Eye (tissue), 1 donor: Measurements from ENCODE around the gene PACSIN2.
"Not testable (repeated sequence)": the region's sequence is repeated elsewhere in the genome, so short reads cannot be mapped to it uniquely, and the experiment has no call there.

Source experiments
- DNase-seq: peaks from one replicate; pipeline ENCODE4 v3.0.0-alpha.2; 2015

Gene PACSIN2

DNA sequence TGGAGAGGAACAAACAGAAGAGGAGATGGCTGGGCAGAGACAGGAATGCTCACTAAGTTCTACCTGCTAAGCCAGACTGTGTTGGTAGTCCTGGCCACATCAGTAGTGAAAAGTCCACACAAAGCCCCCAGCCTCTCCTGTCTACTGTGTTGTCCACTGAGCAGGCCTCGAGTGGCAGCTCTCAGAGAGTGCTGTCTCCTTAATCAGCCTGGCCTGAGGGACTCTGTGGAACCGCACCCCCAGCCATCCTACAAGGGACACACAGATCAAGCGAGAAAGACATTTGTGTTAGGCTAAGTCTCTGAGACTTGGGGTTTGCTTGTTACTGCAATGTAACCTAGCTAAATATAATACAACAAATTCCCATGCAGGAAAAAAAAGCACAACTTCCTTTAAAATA is 71.0 kb downstream of the PACSIN2 start:
- DNase-seq, result no peak

DNA sequence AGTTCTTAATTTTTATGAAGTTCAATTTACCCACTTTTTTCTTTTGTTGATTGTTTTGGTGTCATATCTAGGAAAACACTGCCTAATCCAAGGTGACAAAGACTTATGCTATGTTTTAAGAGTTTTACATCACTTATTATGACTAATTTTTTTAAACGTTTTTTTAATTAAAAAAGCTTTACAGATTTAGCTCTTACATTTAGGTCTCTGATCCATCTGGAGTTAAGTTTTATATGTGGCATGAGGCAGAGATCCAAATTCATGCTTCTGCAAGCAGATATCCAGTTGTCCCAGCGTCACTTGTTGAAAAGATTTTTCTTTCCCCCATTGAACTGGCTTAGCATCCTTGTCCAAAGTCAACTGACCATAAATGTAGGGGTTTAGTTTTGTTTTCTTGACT is 72.6 kb downstream of the PACSIN2 start:
- DNase-seq, result no peak

DNA sequence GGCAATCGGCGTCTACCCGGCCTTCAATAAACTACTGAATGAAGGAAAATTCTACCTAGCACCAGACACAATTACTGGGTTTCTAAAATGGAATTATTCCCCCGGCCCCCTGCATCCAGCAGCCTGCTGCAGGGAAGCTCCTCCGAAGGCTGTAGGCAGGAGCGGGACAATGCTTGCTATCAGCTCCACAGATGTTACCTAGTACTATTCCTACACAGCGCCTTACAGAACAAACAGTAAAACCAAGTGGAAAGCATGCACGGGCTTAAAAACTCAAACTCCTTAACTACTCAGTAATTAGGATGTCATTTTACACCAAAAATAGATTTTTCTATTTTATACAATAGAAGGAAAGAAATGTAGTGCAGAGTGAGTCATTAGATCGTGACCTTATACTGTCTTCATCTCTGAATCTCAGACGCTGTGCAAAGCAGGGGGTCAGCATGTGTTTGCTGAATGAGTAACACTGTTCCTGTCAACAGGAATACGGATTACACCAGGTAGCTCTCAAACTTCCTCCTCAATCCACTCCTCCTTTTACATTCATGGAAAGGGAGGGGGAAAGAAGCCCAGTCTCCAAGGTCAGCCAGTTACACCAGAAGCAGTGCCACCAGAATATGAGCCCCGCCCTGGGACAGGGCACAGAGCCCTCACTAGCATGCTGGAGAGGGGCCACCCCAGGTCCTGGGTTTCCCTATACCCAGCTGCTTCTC is 74.9 kb downstream of the PACSIN2 start:
- no peak for DNase-seq

DNA sequence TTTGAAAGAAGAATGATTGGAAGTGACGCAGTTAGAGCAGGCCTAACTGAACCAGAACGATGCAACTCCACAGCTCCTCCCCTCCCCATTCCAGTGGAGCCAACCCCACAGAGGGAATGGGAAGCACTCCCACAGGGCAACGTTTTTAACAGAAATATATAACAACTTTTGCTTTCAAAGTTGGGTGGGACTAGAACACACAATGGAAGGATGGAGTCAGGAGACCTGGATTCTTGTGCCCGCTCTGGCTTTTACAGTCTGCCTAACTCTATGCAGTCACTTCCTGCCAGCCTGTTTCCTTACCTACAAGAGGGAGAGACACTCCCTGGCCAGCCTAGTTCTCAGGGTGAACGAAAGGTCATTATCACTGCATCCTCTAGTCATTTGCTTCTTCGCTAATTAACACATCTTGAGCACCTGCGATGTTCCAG is 75.5 kb downstream of the PACSIN2 start:
- DNase-seq, result no peak

DNA sequence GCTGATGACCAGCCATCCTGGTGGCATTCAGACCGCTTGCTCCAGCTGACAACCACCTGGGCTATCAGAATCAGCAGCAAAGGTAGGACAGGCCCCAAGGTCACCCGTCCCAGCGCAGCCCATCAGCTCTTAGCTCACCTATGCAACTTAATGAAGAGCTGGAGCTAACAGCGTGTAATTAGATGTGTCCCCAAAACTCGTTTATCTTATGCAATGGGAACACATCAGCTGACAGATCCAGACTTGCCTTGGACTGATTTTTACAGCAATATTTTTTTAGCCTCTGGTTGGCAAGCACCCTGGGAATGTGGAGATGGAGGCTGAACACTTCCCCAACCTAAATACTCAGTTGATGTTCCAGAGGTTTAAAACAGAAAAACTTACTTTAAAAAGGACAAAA is 76.0 kb downstream of the PACSIN2 start:
- DNase-seq, result no peak

DNA sequence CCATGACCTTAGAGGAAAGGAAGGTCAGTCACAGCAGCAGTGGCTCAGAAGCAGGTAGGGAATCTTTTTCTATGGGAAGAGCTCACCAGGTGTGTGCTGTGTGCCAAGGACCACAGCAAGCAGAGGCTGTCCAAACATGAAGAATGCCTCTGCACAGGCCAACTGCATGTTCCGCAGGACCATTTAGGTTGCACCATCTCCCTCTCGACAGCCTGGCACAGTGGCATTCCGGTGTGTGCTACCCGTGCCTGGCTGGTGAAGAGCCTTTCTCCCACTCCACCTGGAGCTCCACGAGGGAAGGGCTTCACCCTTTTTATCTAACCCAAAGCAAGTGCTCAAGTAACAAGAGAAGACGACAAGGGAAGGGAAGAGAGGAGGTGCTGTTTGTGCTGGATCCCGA is 76.5 kb downstream of the PACSIN2 start:
- DNase-seq, result no peak

DNA sequence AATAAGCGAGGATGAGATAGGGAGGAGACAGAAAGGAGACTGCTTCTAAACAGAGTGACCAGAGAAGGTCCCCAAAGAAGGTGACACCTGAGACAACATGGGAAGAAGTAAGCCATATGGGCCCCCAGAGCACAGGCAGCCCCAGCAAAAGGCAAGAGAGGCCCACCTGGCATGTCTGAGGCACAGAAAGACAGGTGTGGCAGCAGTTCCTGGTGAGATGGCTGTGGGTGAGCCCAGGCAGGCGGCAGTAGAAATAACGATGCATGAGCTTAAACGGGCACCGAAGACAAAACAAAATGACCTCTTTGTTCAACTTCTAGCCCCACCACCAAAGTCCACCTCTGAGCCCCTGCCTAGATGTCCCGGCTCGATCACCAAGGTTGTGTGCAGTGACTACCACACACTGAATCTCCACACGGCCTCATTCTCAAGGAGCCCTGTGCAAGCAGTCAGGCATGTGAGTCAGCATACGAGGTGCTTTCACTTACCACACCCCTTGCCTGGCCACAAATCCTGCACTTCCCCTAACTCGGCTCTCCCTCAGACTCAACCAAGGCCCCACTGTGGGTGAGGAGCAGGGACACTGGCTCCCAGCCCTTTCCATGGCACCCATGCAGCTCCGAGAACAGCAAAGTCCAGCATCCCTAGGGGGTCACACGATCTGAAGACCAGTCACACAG is 77.6 kb downstream of the PACSIN2 start:
- no peak for DNase-seq

DNA sequence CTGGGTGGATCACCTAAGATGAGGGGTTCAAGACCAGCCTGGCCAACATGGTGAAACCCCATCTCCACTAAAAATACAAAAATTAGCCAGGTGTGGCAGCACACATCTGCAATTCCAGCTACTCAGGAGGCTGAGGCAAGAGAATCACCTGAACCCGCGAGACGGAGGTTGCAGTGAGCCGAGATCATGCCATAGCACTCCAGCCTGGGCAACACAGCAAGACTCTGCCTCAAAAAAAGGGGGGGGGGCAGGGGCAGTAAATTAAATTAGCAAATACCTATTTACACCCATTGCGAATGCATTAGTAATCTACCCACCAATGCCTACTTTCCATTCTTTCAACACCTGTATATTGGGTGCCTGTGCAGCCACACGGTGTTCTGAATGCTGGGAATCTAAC is 78.3 kb downstream of the PACSIN2 start:
- DNase-seq, result not testable (repeated sequence)

DNA sequence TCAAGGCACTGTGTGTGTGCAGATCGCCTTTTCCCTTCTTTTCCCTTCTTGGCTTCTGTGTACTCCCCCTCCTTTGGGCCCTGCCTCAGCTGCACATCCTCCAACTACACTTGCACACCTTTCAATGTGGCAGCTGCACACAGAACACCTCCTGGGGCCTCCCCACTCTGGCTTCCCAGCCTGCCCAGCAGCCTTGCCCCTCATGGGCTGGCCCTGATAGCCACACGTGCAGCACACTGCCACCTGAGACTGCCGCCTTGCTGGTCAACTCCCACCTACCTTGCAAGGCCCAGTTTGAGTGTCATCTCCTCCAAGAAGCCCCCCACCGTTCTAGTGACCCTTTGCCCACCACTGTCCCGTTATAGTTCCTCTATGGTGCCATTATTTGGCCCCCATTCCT is 80.6 kb downstream of the PACSIN2 start:
- DNase-seq, result no peak

DNA sequence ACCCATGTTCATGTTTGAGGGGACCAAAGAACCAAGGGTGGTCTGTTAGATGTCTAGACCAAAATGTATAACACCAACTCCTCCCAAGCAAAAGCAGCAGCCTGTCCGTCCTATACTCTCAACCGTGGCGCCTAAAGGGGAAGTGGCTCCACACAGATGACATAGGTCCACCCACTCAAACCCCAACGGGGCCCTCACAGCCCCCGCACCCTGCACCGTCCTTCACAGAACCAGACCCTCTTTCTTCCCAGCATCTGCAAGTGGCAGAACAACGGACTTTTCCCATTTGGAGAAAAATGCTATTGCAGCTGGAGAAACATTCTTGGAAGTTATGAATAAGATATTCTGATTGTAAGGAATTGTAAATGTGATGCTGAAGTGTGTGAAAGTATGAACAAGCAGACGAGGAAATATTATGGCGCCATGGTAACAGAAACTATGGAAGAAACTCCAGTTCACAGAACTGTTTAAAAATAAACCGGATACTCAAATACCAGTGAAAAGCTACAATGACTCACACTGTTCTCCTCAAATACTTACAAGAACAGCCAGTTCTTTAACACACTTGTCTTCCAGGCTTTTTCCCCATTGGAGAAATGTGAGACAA is 81.4 kb downstream of the PACSIN2 start:
- peak; percentile 74 for DNase-seq

DNA sequence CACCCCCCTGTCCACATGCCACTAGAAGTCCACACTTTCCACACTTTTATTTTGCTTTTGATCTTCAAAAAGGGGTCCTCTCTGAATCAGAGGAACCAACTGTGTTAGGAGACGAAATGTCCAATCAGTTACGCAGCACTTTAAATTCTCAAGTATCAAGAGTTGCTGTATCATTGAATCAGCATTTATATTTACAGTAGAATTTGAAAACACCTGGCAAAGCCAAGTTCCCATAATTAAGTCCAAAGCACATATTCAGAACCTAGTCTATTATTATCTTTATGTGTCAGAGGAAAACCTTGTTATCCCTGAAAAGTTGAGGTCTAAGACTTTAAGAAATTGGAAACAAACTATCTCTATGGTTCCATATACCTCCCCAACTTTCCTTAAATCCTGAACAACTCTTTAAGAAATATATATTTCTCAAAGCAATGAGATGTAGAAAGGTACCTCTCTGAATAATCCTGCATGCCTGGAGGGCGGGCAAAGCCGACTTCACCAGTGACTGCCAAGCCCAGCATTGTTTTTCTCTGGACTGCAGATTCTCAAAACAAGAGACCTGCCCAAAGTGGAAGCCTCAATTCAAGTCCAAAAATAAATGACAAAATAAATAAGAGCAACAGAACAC is 82.0 kb downstream of the PACSIN2 start:
- DNase-seq, result no peak

DNA sequence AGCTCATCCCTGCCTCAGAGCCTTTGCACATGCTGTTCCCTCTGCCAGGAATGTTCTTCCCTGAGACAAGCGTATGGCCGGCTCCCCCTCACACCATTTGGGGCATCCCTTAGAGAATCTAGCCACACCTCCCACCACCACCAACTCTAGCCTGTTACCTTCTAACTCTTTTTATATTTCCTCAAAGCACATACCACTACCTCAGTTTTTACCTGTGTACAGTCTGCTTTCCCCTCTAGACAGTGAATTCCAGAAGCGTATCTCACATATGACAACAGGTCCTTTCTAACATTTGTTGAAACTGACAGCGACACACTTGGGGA is 82.8 kb downstream of the PACSIN2 start:
- DNase-seq, result no peak

DNA sequence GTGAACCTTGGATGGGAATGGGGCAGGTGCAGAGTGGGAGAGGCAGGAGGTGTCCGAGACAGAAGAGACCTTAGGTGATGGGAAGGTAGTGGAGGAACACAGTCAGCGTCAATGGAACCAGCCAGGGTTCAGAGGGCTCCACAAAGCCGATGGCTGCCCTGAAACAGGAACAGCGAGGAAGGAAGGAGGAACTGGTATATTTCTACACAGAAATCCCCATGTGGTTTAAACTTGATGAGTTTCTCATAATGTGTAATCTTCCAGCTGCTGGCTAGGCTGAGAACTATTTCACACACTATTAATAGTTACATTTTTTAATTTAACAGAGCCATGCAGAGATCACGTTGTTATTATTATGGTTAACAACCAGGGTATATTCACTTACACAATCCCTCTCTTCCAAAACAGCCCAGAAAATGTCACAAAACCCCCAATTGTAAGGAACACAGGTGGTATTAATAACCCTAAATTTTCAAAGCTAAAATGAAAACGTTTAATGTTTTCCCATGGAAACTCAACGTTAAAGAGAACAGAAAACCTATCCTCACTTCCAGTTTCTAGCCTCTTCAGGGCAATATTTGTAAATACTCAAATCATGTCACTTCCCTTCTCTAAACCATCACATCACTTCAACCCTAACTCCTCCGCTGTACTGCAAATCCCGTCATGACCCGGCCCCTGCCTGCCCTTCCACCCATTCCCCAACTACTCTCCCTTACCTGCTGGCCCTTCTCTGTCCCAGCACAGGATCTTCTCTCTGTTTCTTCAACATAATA is 83.3 kb downstream of the PACSIN2 start:
- peak; percentile 36 for DNase-seq

DNA sequence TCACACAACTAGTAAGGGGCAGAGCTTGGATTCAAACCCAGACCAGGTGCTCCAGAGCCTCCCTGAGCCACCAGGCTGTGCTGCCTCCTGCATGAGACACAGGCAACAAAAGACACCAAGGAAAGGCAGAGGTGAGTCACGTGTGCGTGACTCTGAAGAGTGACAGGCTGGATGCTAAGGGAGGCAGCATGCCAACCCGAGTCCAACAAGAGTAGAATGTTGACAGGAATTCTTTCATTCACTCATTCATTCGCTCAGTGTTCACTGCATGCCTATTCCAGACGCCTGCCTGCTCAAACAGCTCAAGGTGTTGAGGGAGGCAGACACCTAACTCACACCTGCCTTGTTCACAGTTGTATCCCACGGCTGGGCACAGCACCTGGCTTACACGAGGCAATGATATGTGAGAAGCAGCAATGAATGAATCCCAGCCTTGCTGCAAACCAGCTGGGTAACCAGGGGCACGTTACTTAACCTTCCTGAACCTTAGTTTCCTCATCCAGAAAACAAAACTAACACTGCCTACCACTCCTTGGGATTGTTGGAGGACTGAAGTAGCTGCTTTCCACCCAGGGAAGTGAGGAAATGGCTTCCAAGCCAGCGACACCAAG is 84.0 kb downstream of the PACSIN2 start:
- no peak for DNase-seq

DNA sequence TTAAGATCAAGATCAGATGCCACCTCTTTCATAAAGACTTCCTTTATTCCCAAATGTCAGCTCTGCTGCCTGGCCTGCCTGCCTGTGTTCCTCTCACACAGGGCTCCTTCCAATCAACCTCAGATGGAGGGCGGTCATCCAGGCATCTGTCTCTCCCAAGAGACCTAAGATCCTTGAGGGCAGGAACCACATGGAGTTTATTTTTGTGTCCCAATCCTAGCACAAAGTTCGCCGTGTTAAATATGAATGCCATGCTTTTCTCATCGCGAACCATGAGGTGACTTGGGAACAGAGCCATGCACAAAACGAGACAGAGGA is 85.2 kb downstream of the PACSIN2 start:
- DNase-seq, result no peak

DNA sequence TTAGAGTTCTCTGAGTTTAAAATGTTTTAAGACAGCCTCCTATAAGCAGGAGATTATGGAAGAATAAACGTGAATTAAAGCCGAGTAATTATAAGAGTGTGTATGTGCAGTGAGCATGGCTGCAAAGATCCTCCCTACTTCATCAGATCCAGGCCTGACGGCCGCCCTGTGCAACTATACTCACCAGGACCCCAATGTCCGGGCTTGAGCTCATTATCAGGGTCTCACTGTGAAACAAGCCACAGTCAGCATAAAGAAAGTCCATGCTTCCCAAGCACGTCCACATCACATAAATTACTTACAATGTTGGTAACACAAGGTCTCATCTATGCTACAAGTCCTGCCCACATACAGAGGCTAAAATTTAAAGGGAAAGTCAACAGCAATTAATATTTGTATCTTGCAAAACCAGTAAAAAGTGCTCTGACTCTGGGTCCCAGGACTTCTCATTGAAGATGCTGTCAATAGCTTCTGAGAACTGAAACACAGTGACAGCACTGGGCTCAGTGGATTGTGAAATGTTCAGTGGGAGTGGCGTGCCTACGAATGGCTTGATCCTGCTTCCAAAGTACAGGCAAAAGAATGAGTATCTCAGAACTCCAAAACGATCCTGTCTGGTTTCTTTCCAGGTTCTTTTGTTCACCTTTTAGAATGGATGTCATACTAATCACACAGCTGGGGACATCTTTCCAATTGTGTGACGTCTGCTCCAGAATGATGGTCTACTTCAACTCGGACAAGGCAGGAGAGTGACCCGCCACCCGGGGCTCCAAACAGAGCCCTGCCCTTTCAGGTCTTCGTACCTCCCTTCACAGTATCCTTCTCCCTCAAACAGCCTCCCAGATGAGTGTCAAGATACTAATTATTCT is 85.7 kb downstream of the PACSIN2 start:
- no peak for DNase-seq

DNA sequence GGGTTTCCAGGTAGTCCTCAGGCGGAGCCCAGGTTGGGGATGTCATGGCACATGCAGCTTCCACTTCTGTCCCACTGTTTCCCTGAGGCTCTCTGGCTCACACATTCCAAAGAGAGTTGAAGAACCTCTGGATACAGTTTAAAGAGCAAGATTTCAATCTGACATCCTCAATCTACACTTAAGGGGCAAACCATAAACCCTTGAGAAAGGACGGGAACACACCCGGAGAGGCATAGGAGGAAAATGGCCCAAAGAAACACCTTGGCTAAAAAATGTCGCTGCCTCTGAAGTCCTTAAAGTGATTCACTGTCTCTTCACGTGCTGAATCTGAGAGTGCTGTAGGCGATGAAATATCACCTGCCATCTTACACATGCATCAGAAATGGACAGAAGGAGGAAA is 87.0 kb downstream of the PACSIN2 start:
- DNase-seq, result no peak

DNA sequence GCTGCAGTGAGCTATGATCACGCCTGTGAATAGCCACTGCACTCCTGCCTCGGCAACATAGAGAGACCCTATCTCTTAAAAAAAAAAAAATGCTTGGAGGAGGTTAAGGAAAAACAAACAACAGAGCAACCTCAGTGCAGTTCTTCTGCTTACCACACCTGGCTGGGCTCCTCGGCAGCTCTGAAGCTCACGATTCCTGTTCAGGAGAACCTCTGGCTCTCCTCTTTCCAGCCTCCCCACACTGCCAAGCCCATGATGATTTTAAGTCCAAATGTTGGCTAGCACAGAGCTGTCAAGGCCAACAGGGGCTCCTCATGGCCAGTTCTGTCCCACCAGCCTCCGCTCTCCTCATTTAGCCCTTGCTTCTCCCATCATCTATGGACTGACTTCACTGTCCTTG is 88.2 kb downstream of the PACSIN2 start:
- DNase-seq, result no peak

DNA sequence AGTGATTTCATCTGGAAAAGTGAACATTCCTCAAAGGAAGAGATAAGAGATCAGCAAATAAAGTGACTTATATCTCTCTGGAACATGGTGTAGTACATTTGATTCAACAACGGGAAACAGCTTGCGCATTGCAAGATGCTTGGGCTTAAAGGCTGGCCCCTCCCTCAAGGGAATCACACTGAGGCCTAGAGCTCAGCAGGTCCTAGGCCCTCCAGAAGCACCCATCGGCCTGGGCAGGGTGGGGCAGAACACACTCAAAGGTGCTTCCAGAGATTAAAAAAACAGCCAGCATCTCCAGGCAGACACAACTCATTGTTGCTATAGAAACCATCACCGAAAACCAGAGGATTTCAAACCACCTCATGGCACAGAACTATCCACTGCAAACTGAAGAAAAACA is 88.8 kb downstream of the PACSIN2 start:
- no peak for DNase-seq

DNA sequence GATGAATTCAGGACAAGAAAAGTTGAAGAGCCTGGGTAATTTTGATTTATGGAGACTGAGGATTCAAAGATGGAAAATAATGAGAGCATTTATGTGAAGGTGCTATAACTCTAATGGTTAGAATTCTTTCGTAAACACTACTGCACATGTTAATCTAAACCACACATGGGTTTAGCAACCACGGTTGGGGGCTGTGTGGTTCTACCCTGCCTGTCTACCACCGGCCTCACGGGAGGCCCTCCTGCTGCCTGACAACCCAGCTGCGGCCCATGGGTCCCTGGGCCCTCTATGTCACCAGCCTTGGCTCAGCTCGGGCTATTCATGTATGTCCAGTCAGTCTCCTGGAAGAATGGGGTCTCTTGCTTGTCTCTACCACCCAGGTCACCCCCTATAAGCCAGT is 89.4 kb downstream of the PACSIN2 start:
- DNase-seq, result no peak

DNA sequence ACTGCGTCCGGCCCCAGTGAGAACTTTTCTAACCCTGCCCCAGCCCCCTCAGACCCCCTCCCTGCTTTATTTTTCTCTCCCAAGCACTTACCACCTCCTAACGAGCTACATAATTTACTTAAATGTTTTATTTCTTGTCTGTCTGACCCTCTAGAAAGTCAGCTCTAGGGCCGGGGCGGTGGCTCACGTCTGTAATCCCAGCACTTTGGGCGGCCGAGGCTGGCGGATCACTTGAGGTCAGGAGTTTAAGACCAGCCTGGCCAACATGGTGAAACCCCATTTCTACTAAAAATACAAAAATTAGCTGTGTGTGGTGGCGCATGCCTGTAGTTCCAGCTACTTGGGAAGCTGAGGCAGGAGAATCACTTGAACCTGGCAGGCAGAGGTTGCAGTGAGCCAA is 89.9 kb downstream of the PACSIN2 start:
- not testable (repeated sequence) for DNase-seq

DNA sequence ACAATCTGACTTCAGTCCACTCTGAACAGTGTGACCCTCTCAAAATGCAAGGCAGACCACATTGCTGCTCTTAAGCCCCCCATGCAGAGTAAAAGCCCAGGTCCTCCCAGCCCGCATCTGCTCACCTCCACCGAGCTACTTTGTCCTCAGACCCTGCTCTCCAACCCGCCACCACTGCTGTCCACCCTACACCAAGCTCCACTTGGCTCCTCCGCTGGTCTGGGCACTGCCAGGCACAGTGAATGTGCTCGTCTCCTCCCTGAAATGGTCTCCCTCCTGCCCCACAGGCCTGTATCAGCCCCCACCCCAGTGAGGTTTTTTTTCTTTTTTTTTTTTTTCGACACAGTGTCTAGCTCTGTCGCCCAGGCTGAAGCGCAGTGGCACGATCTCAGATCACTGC is 90.5 kb downstream of the PACSIN2 start:
- DNase-seq, result no peak
